ENCODE results near the gene PLCH1. TPM values are rescaled to one million over a fixed set of nuclear protein-coding genes. Genes with fewer than 3 reads are reported as not detected.

PLCH1 gene
- total RNA-seq, 1 experiment from 2014 or later = 1.4 TPM

DNA sequence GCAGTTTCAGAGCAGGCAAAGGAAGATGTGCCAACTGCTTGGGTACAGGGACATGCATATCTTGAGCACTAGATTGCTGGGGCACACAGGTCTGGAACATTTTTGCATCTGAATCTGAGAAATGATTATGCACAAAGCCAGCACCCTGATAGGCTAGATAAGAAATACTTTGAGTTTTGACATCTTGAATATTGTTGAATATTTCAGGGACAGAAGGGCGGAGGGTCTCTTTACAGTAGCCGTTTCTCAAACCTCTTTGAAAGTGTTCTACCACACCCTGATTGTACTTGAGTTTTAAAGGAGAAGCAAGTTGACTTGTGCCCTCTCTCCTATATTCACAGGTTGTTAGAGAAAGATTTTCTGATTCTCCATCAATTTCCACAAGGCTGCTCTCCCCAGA, 263.3 kb downstream of the PLCH1 start:
- no peak overlapping the region for H3K4me3 ChIP-seq
- no peak for DNase-seq
- H3K4me1 ChIP-seq (replicated peaks; ENCODE audit: insufficient read depth) = no peaks in the 10 kb centered on the region
- H3K4me2 ChIP-seq = no peak overlapping the region
- no peaks in the 10 kb centered on the region for H3K27me3 ChIP-seq (ENCODE audit: insufficient read depth, low read depth)
- TF ChIP-seq EZH2 (IDR thresholded peaks at IDR 0.05; ENCODE audit: low read depth) (no peak), CTCF (conservative IDR thresholded peaks at IDR 0.05) (no peak)
- CTCF ChIA-PET = no interaction called here
- no peaks in the 10 kb centered on the region for H3K36me3 ChIP-seq (ENCODE audit: low read depth)
- no peaks in the 10 kb centered on the region for H4K20me1 ChIP-seq (ENCODE audit: insufficient read depth)
- no peaks in the 10 kb centered on the region for H3F3A ChIP-seq (ENCODE audit: insufficient read depth, low read depth)
- BruUV-seq (replicated peaks) = no TSS peak
- POLR2A ChIA-PET (ENCODE audit: unreplicated experiment) = no interaction called here
- H3K27ac ChIP-seq = no peak overlapping the region
- no peaks in the 10 kb centered on the region for H3K9me2 ChIP-seq (ENCODE audit: insufficient read depth)
- no peaks in the 10 kb centered on the region for H3K9me3 ChIP-seq (ENCODE audit: insufficient read depth, low read depth)
- H3K79me2 ChIP-seq (ENCODE audit: low read depth) = no peaks in the 10 kb centered on the region
- intact Hi-C loops (cut with micrococcal nuclease; ENCODE audit: unreplicated experiment) = no loop called here
- no peak overlapping the region for H2AFZ ChIP-seq

DNA sequence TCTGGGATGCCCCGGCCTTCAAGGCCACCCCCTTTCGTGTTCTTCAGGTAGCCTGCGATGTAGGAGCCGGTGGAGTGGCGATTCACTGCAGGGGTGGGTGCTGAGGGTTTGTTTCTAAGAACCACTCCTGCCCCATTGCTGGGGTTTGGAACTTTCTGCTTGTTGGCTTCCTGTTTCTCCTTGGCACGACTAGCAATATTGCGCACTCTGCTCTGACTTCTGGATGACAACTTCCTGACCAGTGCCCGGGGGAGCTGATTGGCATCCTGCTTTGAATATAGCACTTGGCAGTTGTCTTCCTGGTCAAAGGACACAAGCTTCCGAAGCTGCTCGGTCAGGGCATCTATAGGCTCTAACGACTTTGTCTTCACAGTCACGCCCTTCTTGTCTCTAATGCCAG, 263.8 kb downstream of the PLCH1 start:
- intact Hi-C loops (cut with micrococcal nuclease; ENCODE audit: unreplicated experiment) = no loop called here
- POLR2A ChIA-PET (ENCODE audit: unreplicated experiment) = no interaction called here

GRCh38 chr3:155465664-155466063, 279.2 kb downstream of the PLCH1 start:
- Histone ChIP-seq H3K79me2 (ENCODE audit: low read depth) (no peaks in the 10 kb centered on the region), H3K4me2 (no peak overlapping the region), H3K9me3 (ENCODE audit: insufficient read depth, low read depth) (no peaks in the 10 kb centered on the region; the same call in 1 of the 2 replicates), H3K27me3 (ENCODE audit: insufficient read depth, low read depth) (no peaks in the 10 kb centered on the region), H2AFZ (no peak overlapping the region), H3K27ac (no peak overlapping the region), H4K20me1 (ENCODE audit: insufficient read depth) (no peaks in the 10 kb centered on the region), H3K9me2 (ENCODE audit: insufficient read depth) (no peaks in the 10 kb centered on the region), H3F3A (ENCODE audit: insufficient read depth, low read depth) (no peaks in the 10 kb centered on the region), H3K4me3 (no peak overlapping the region), H3K36me3 (ENCODE audit: low read depth) (no peaks in the 10 kb centered on the region), H3K4me1 (replicated peaks; ENCODE audit: insufficient read depth) (no peaks in the 10 kb centered on the region)
- ChIA-PET POLR2A (ENCODE audit: unreplicated experiment) (no interaction called here), CTCF (no interaction called here)
- no TSS peak for BruUV-seq (replicated peaks)
- DNase-seq = no peak
- TF ChIP-seq CTCF (conservative IDR thresholded peaks at IDR 0.05) (no peak), EZH2 (IDR thresholded peaks at IDR 0.05; ENCODE audit: low read depth) (no peak)
- intact Hi-C loops (cut with micrococcal nuclease; ENCODE audit: unreplicated experiment) = no loop called here

More for the DNA sequence above, 263.8 kb downstream of the PLCH1 start:
- Histone ChIP-seq H3K9me2 (ENCODE audit: insufficient read depth) (no peaks in the 10 kb centered on the region), H3K27me3 (ENCODE audit: insufficient read depth, low read depth) (no peaks in the 10 kb centered on the region), H3K9me3 (ENCODE audit: insufficient read depth, low read depth) (no peaks in the 10 kb centered on the region), H2AFZ (no peak overlapping the region), H4K20me1 (ENCODE audit: insufficient read depth) (no peaks in the 10 kb centered on the region), H3K4me1 (replicated peaks; ENCODE audit: insufficient read depth) (no peaks in the 10 kb centered on the region), H3K4me3 (no peak overlapping the region), H3K36me3 (ENCODE audit: low read depth) (no peaks in the 10 kb centered on the region), H3K79me2 (ENCODE audit: low read depth) (no peaks in the 10 kb centered on the region), H3K27ac (no peak overlapping the region), H3K4me2 (no peak overlapping the region), H3F3A (ENCODE audit: insufficient read depth, low read depth) (no peaks in the 10 kb centered on the region)
- TF ChIP-seq CTCF (conservative IDR thresholded peaks at IDR 0.05) (no peak), EZH2 (IDR thresholded peaks at IDR 0.05; ENCODE audit: low read depth) (no peak)
- no peak for DNase-seq
- no TSS peak for BruUV-seq (replicated peaks)
- CTCF ChIA-PET = no interaction called here
